HepG2 (cell line): ENCODE measurements around the gene TIMM23. TPM values are rescaled to one million over a fixed set of nuclear protein-coding genes. Genes with fewer than 3 reads are reported as not detected.
A peak's percentile ranks its signal among the peaks of the same experiment; 100 is the strongest.

Experiments
- ATF2 ChIP-seq: sonication (generic); formaldehyde crosslinking; IDR thresholded peaks from 2 replicates; pipeline ENCODE4 v1.4.0; 2020; ENCODE audit warnings: missing genetic modification reagents
- CAMTA2 ChIP-seq: sonication (generic); formaldehyde crosslinking; IDR thresholded peaks from 2 replicates; pipeline ENCODE4 v1.4.0; 2020; ENCODE audit warnings: mild to moderate bottlenecking, missing genetic modification reagents, borderline replicate concordance
- CERS6 ChIP-seq: sonication (generic); formaldehyde crosslinking; IDR thresholded peaks from 2 replicates; pipeline ENCODE4 v1.5.0; 2020; ENCODE audit warnings: missing genetic modification reagents
- ETV5 ChIP-seq: IDR thresholded peaks from 2 replicates; pipeline ENCODE4 v1.6.1; 2018; ENCODE audit warnings: missing biosample characterization, missing genetic modification reagents, inconsistent platforms, borderline replicate concordance
- FIP1L1 ChIP-seq: fragments of 200-400 bp; formaldehyde crosslinking; IDR thresholded peaks from 2 replicates; pipeline ENCODE4 v1.6.1; 2018; ENCODE audit warnings: low read depth, mild to moderate bottlenecking, low read length, moderate library complexity, borderline replicate concordance; ENCODE audit not compliant: insufficient read depth
- KDM1A ChIP-seq: IDR thresholded peaks from 2 replicates; pipeline ENCODE4 v1.6.1; 2016; ENCODE audit warnings: missing compliant biosample characterization
- KLF16 ChIP-seq, 2 experiments: sonication (generic) in 1 of 2; formaldehyde crosslinking in 1 of 2; IDR thresholded peaks; 2 replicates each; pipeline versions ENCODE4 v1.6.1 to v1.8.0; 2016 to 2023; ENCODE audit warnings: missing genetic modification reagents in 2 of 2, missing compliant biosample characterization in 1 of 2
- MYPOP ChIP-seq: sonication (generic); formaldehyde crosslinking; IDR thresholded peaks from 2 replicates; pipeline ENCODE4 v1.8.1; 2023; ENCODE audit warnings: mild to moderate bottlenecking, moderate library complexity, missing genetic modification reagents
- NONO ChIP-seq, 2 experiments: fragments of 450-650 bp in 1 of 2; sonication (generic) in 1 of 2; formaldehyde crosslinking in 1 of 2; IDR thresholded peaks in 1 of 2; conservative IDR thresholded peaks in 1 of 2; 2 replicates each; pipeline versions ENCODE4 v1.6.1 to v1.8.0; 2017 to 2022; ENCODE audit warnings: mild to moderate bottlenecking in 1 of 2, missing genetic modification reagents in 1 of 2, moderate library complexity in 1 of 2
- RARG ChIP-seq: sonication (generic); formaldehyde crosslinking; IDR thresholded peaks from 2 replicates; pipeline ENCODE4 v1.4.0; 2020; ENCODE audit warnings: low read depth, mild to moderate bottlenecking, missing genetic modification reagents
- YEATS2 ChIP-seq: sonication (generic); formaldehyde crosslinking; IDR thresholded peaks from 2 replicates; pipeline ENCODE4 v1.4.0; 2020; ENCODE audit warnings: missing genetic modification reagents, borderline replicate concordance
- ZBTB25 ChIP-seq: IDR thresholded peaks from 2 replicates; pipeline ENCODE4 v1.6.1; 2018; ENCODE audit warnings: missing genetic modification reagents
- ZBTB7A ChIP-seq: sonication (generic); formaldehyde crosslinking; IDR thresholded peaks from 2 replicates; pipeline ENCODE4 v1.8.0; 2022; ENCODE audit warnings: mild to moderate bottlenecking, missing genetic modification reagents
- ZNF234 ChIP-seq: sonication (generic); formaldehyde crosslinking; conservative IDR thresholded peaks from 2 replicates; pipeline ENCODE4 v1.5.1; 2020; ENCODE audit warnings: mild to moderate bottlenecking, missing genetic modification reagents
- ZNF337 ChIP-seq: sonication (generic); formaldehyde crosslinking; IDR thresholded peaks from 2 replicates; pipeline ENCODE4 v1.5.1; 2020; ENCODE audit warnings: missing genetic modification reagents, low read depth, mild to moderate bottlenecking, borderline replicate concordance
- ZNF484 ChIP-seq: sonication (generic); formaldehyde crosslinking; IDR thresholded peaks from 2 replicates; pipeline ENCODE4 v1.5.1; 2020; ENCODE audit warnings: mild to moderate bottlenecking, low read depth, missing genetic modification reagents, borderline replicate concordance
- ZNF558 ChIP-seq: sonication (generic); formaldehyde crosslinking; IDR thresholded peaks from 2 replicates; pipeline ENCODE4 v1.9.0; 2022; ENCODE audit warnings: mild to moderate bottlenecking, missing genetic modification reagents, borderline replicate concordance
- ZNF749 ChIP-seq: sonication (generic); formaldehyde crosslinking; IDR thresholded peaks from 2 replicates; pipeline ENCODE4 v1.8.0; 2022; ENCODE audit warnings: mild to moderate bottlenecking, missing genetic modification reagents, moderate library complexity, borderline replicate concordance
- ZNF781 ChIP-seq: sonication (generic); formaldehyde crosslinking; IDR thresholded peaks from 2 replicates; pipeline ENCODE4 v1.5.1; 2020; ENCODE audit warnings: borderline replicate concordance, mild to moderate bottlenecking, missing genetic modification reagents; ENCODE audit errors: not compliant biosample characterization
- polyA plus RNA-seq, 8 experiments: library from polyadenylated mRNA; depleted of rRNA in 3 of 8; stranded (reverse) in 7 of 8; unstranded in 1 of 8; fragments of >200 nt; fragmentation: Illumina TruSeq in 4 of 8; extraction: Trizol in 4 of 8; gene quantifications; 2 replicates each; pipeline versions ENCODE4 v1.2.1 to v1.2.3, GENCODE V29; 2011 to 2016; ENCODE audit warnings: low read depth in 4 of 8, missing spikeins in 1 of 8, mixed read lengths in 1 of 8; ENCODE audit not compliant: insufficient read depth in 1 of 8
- total RNA-seq, 5 experiments: library from RNA; depleted of rRNA; stranded (reverse); fragments of >200 nt; fragmentation: Illumina TruSeq; extraction: Trizol; gene quantifications; 2 replicates each; pipeline ENCODE4 v1.2.3, GENCODE V29; 2016; ENCODE audit warnings: low read depth in 1 of 5

Gene TIMM23
- total and polyA plus RNA-seq, 2 of the 13 experiments (the other 11 are each of a cell fraction or from before 2014, with no cell fraction given): 80.2 to 98.6 TPM

- TF ChIP-seq ATF2 (CRISPR knock-in tag): peak; percentile 74
- TF ChIP-seq NONO (IDR thresholded peaks at IDR 0.05): no peak
- TF ChIP-seq NONO (CRISPR knock-in tag; conservative IDR thresholded peaks at IDR 0.05): peak; percentile 67
- TF ChIP-seq KLF16 (CRISPR knock-in tag; IDR thresholded peaks at IDR 0.05): peak in 1 of 2 experiments; percentile 46; a peak in 1 of 4 replicates
- peak; percentile 79; the same call in 1 of the 2 replicates for TF ChIP-seq ZBTB25 (CRISPR knock-in tag)
- no peak for TF ChIP-seq ZNF234 (CRISPR knock-in tag)
- TF ChIP-seq ZBTB7A (CRISPR knock-in tag): peak; percentile 17; the same call in 1 of the 2 replicates
- peak; percentile 47; the same call in 1 of the 2 replicates for TF ChIP-seq YEATS2
- TF ChIP-seq KDM1A (CRISPR knock-in tag): 0 out of 2 replicates have a peak, but pooled peaks have one; percentile 34
- no peak for TF ChIP-seq CAMTA2 (CRISPR knock-in tag)
- TF ChIP-seq ZNF484 (CRISPR knock-in tag): no peak
- TF ChIP-seq RARG (CRISPR knock-in tag): no peak
- TF ChIP-seq ZNF781 (CRISPR knock-in tag): peak; percentile 49
- TF ChIP-seq MYPOP (CRISPR knock-in tag): peak; percentile 71; the same call in 1 of the 2 replicates
- no peak for TF ChIP-seq ZNF558
- TF ChIP-seq FIP1L1: 0 out of 2 replicates have a peak, but pooled peaks have one; percentile 27
- no peak for TF ChIP-seq ZNF749
- TF ChIP-seq ETV5: peak; percentile 79; the same call in 1 of the 2 replicates
- TF ChIP-seq ZNF337: no peak
- TF ChIP-seq CERS6 (CRISPR knock-in tag): no peak
Observed at GRCh38 chr10:46031648-46032532, 59.6 kb downstream of the TIMM23 start (continued).
